SK-N-SH (cell line): ENCODE results near the gene SPSB1. TPM values are rescaled to one million over a fixed set of nuclear protein-coding genes. Genes with fewer than 3 reads are reported as not detected.

Experiments used
- CTCF ChIA-PET: fragments of 300-600, 350-600 bp; formaldehyde crosslinking; extraction: SDS; loops from one replicate; lab custom pipeline; 2021; lab: Yijun Ruan, JAX
- POLR2A ChIA-PET: fragments of 350-600 bp; sonication (Branson Sonifier 250); formaldehyde crosslinking; extraction: SDS; loops from one replicate; lab custom pipeline; 2020; ENCODE audit warnings: antibody characterized with exemption, inconsistent platforms; lab: Yijun Ruan, JAX
- DNase-seq: peaks from one replicate; pipeline ENCODE4 v3.0.0; 2012
- H2AFZ ChIP-seq: fragments of 200-600 bp; sonication (generic); 2 replicates; pipeline ENCODE4 v1.8.1; 2016; ENCODE audit warnings: antibody characterized with exemption, mild to moderate bottlenecking, low read depth
- H3F3A ChIP-seq: fragments of 200-600 bp; sonication (generic); replicated peaks from 2 replicates; pipeline ENCODE3; 2016; ENCODE audit warnings: antibody characterized with exemption, mild to moderate bottlenecking; ENCODE audit not compliant: insufficient read depth
- H3K27ac ChIP-seq, 2 experiments: fragments of 200-500 bp in 1 of 2; fragments of 200-600 bp in 1 of 2; sonication (Bioruptor generic) in 1 of 2; sonication (generic), shearing (Covaris generic) in 1 of 2; 2 replicates each; pipeline versions ENCODE4 v1.5.1 to v1.6.1; 2014 to 2016; ENCODE audit warnings: low read depth in 2 of 2, inconsistent platforms in 1 of 2, low read length in 1 of 2, mild to moderate bottlenecking in 1 of 2, mixed read lengths in 1 of 2
- H3K27me3 ChIP-seq: fragments of 200-600 bp; sonication (generic), shearing (Covaris generic); 2 replicates; pipeline ENCODE4 v1.6.1; 2016; ENCODE audit warnings: mixed run types; ENCODE audit not compliant: insufficient read depth
- H3K36me3 ChIP-seq, 2 experiments: fragments of 200-500 bp in 1 of 2; fragments of 200-600 bp in 1 of 2; sonication (Bioruptor generic) in 1 of 2; sonication (generic) in 1 of 2; replicated peaks in 1 of 2; 2 replicates each; pipeline versions ENCODE3 to v1.5.1; 2014 to 2016; ENCODE audit warnings: low read length in 1 of 2, mild to moderate bottlenecking in 1 of 2; ENCODE audit not compliant: insufficient read depth in 2 of 2, control insufficient read depth in 1 of 2
- H3K4me1 ChIP-seq, 2 experiments: fragments of 200-500 bp in 1 of 2; fragments of 200-600 bp in 1 of 2; sonication (Bioruptor generic) in 1 of 2; sonication (generic), shearing (Covaris generic) in 1 of 2; 2 replicates each; pipeline versions ENCODE4 v1.5.1 to v1.6.1; 2014 to 2016; ENCODE audit warnings: low read depth in 1 of 2, low read length in 1 of 2, mixed run types in 1 of 2; ENCODE audit not compliant: insufficient read depth in 2 of 2, control insufficient read depth in 1 of 2
- H3K4me2 ChIP-seq: fragments of 200-600 bp; sonication (generic), shearing (Covaris generic); 2 replicates; pipeline ENCODE4 v1.6.1; 2017; ENCODE audit warnings: mixed run types
- H3K4me3 ChIP-seq, 2 experiments: fragments of 200-500 bp in 1 of 2; fragments of 200-600 bp in 1 of 2; sonication (Bioruptor generic) in 1 of 2; sonication (generic), shearing (Covaris generic) in 1 of 2; 2 replicates each; pipeline versions ENCODE4 v1.5.1 to v1.8.1; 2014 to 2016; ENCODE audit warnings: low read depth in 2 of 2, inconsistent platforms in 1 of 2, low read length in 1 of 2, mild to moderate bottlenecking in 1 of 2, mixed read lengths in 1 of 2, moderate library complexity in 1 of 2
- H3K79me2 ChIP-seq: fragments of 200-600 bp; sonication (generic); 2 replicates; pipeline ENCODE4 v1.8.1; 2017; ENCODE audit warnings: mild to moderate bottlenecking; ENCODE audit not compliant: insufficient read depth
- H3K9ac ChIP-seq: fragments of 200-600 bp; sonication (generic); 2 replicates; pipeline ENCODE4 v1.6.1; 2017; ENCODE audit warnings: mixed run types
- H3K9me2 ChIP-seq: fragments of 200-600 bp; sonication (generic); 2 replicates; pipeline ENCODE4 v1.6.1; 2017; ENCODE audit warnings: mixed run types
- H3K9me3 ChIP-seq: fragments of 200-600 bp; sonication (generic); 2 replicates; pipeline ENCODE4 v1.6.1; 2017; ENCODE audit warnings: mixed run types, mild to moderate bottlenecking, moderate library complexity
- H4K20me1 ChIP-seq: fragments of 200-600 bp; sonication (generic); 2 replicates; pipeline ENCODE4 v1.6.1; 2017; ENCODE audit warnings: mild to moderate bottlenecking, mixed run types; ENCODE audit not compliant: insufficient read depth
- CHD2 ChIP-seq: fragments of 150-350 bp; IDR thresholded peaks from 2 replicates; pipeline ENCODE4 v1.6.1; 2018; ENCODE audit warnings: low read length; ENCODE audit not compliant: partially characterized antibody
- EP300 ChIP-seq, 2 experiments: IDR thresholded peaks; 2 replicates each; pipeline versions ENCODE4 v1.4.0 to v1.6.1; 2012; ENCODE audit warnings: borderline replicate concordance in 1 of 2, low read depth in 1 of 2, low read length in 1 of 2
- EZH2phosphoT487 ChIP-seq: fragments of 200-600 bp; sonication (generic); IDR thresholded peaks from 2 replicates; pipeline ENCODE4 v1.6.1; 2017; ENCODE audit warnings: low read depth, mixed run types, mild to moderate bottlenecking, antibody characterized with exemption, moderate library complexity, borderline replicate concordance
- FOXM1 ChIP-seq: IDR thresholded peaks from 2 replicates; pipeline ENCODE4 v1.4.0; 2012; ENCODE audit warnings: low read depth, mild to moderate bottlenecking
- GATA2 ChIP-seq: sonication (generic); formaldehyde crosslinking; IDR thresholded peaks from 2 replicates; pipeline ENCODE4 v1.5.0; 2020; ENCODE audit warnings: mild to moderate bottlenecking, missing genetic modification reagents
- IRF3 ChIP-seq: fragments of 150-350 bp; IDR thresholded peaks from 2 replicates; pipeline ENCODE4 v1.6.1; 2016; ENCODE audit warnings: mild to moderate bottlenecking, low read depth, low read length
- MAX ChIP-seq: IDR thresholded peaks from 2 replicates; pipeline ENCODE4 v1.4.0; 2012; ENCODE audit warnings: low read depth
- NRF1 ChIP-seq: IDR thresholded peaks from 2 replicates; pipeline ENCODE4 v1.6.1; 2012; ENCODE audit warnings: low read depth, mild to moderate bottlenecking, low read length
- PBX3 ChIP-seq: IDR thresholded peaks from 2 replicates; pipeline ENCODE4; 2012
- POLR2AphosphoS5 ChIP-seq: IDR thresholded peaks from 2 replicates; pipeline ENCODE4 v1.6.1; 2012; ENCODE audit warnings: low read depth, low read length
- RAD21 ChIP-seq: IDR thresholded peaks from 2 replicates; pipeline ENCODE4 v1.6.1; 2012; ENCODE audit warnings: mild to moderate bottlenecking, low read length
- RCOR1 ChIP-seq: fragments of 150-350 bp; IDR thresholded peaks from 2 replicates; pipeline ENCODE4 v1.6.1; 2017; ENCODE audit warnings: antibody characterized with exemption, low read length
- SIN3A ChIP-seq: IDR thresholded peaks from 2 replicates; pipeline ENCODE4 v1.6.1; 2012; ENCODE audit warnings: low read depth, mild to moderate bottlenecking, low read length, moderate library complexity, borderline replicate concordance
- TAF1 ChIP-seq: IDR thresholded peaks from 2 replicates; pipeline ENCODE4 v1.6.1; 2012; ENCODE audit warnings: low read depth, mild to moderate bottlenecking, low read length, moderate library complexity, borderline replicate concordance
- TCF12 ChIP-seq: IDR thresholded peaks from 2 replicates; pipeline ENCODE4 v1.4.0; 2012
- USF1 ChIP-seq: IDR thresholded peaks from 2 replicates; pipeline ENCODE4 v1.4.0; 2012; ENCODE audit warnings: low read depth, borderline replicate concordance
- USF2 ChIP-seq: fragments of 150-350 bp; IDR thresholded peaks from 2 replicates; pipeline ENCODE4 v1.6.1; 2017; ENCODE audit warnings: antibody characterized with exemption, low read length, low read depth, borderline replicate concordance
- YY1 ChIP-seq: IDR thresholded peaks from 2 replicates; pipeline ENCODE4 v1.4.0; 2012; ENCODE audit warnings: low read depth, mild to moderate bottlenecking
- ZBTB33 ChIP-seq: IDR thresholded peaks from 2 replicates; pipeline ENCODE4 v1.4.0; 2012; ENCODE audit warnings: low read depth, borderline replicate concordance
- WGBS: methylation state at CpG from one replicate; pipeline ENCODE4 v1.1.6; 2017; ENCODE audit warnings: low lambda C conversion rate; 5-methylcytosine and 5-hydroxymethylcytosine counted together
- polyA plus RNA-seq, 3 experiments: library from polyadenylated mRNA; depleted of rRNA; stranded (reverse); fragments of >200 nt; gene quantifications; 2 replicates each; pipeline ENCODE4 v1.2.3, GENCODE V29; 2012

Gene SPSB1
- polyA plus RNA-seq, 1 of the 3 experiments (the other 2 are of a cell fraction) = 9.2 TPM

- H4K20me1 ChIP-seq = 0 out of 2 replicates have a peak, but pooled peaks cover 7% of the 10 kb centered on the region
- no peak overlapping the region for H3K4me2 ChIP-seq
- POLR2A ChIA-PET = no interaction called here
- no peaks in the 10 kb centered on the region for H3K9me2 ChIP-seq
- H3K27me3 ChIP-seq = no peaks in the 10 kb centered on the region
- no peaks in the 10 kb centered on the region for H3K9me3 ChIP-seq
- peaks cover 30% of the 10 kb centered on the region for H3K79me2 ChIP-seq
- H2AFZ ChIP-seq = no peak overlapping the region
- TF ChIP-seq EP300 (IDR thresholded peaks at IDR 0.05; ENCODE audit: borderline replicate concordance in 1 of 2, low read depth in 1 of 2, low read length in 1 of 2) (no peak), TAF1 (no peak), SIN3A (no peak), YY1 (no peak), GATA2 (CRISPR knock-in tag) (no peak), POLR2AphosphoS5 (no peak), CHD2 (no peak)
- TF ChIP-seq, all 33 proteins: peak for 0
- Histone ChIP-seq H3F3A (no peaks in the 10 kb centered on the region), H3K9ac (no peak overlapping the region), H3K27ac (no peak overlapping the region), H3K4me1 (peaks cover 7 to 27% of the 10 kb centered on the region in 2 experiments; a peak in 3 of 4 replicates), H3K4me3 (no peak overlapping the region), H3K36me3 (peaks cover 0 to 12% of the 10 kb centered on the region in 2 experiments)
- CTCF ChIA-PET = interaction anchor here (0.8 to 4.0 kb wide), 4 partner anchors 10 to 239 kb away, joined by 3 to 22 read pairs (median 3); no protein-coding TSS in a partner anchor
- DNase-seq = no peak
- WGBS = 100% methylated on average over 1 of the region's 7 CpGs
These were observed 36.4 kb upstream of the SPSB1 start for GRCh38 chr1:9256332-9256731.

GRCh38 chr1:9257851-9258250 is 34.8 kb upstream of the SPSB1 start:
- H3K9me2 ChIP-seq = no peaks in the 10 kb centered on the region
- no peak overlapping the region for H3K27ac ChIP-seq
- H3K9me3 ChIP-seq = no peaks in the 10 kb centered on the region
- H2AFZ ChIP-seq = no peak overlapping the region
- DNase-seq = no peak
- H3K4me1 ChIP-seq = peaks cover 7 to 15% of the 10 kb centered on the region in 2 experiments; a peak in 3 of 4 replicates
- no peaks in the 10 kb centered on the region for H3K27me3 ChIP-seq
- no peak overlapping the region for H3K4me2 ChIP-seq
- WGBS = 94% methylated on average over 21 of the region's 22 CpGs
- H3K79me2 ChIP-seq = peaks cover 30% of the 10 kb centered on the region
- no peak overlapping the region for H3K4me3 ChIP-seq
- no peaks in the 10 kb centered on the region for H3F3A ChIP-seq
- ChIA-PET POLR2A (no interaction called here), CTCF (interaction anchor here (0.9 to 4.0 kb wide), 2 partner anchors 9 kb away, joined by 3 to 22 read pairs; no protein-coding TSS in a partner anchor)
- peaks cover 0 to 11% of the 10 kb centered on the region in 2 experiments for H3K36me3 ChIP-seq
- H3K9ac ChIP-seq = no peak overlapping the region
- H4K20me1 ChIP-seq = 0 out of 2 replicates have a peak, but pooled peaks cover 8% of the 10 kb centered on the region
- no peak for TF ChIP-seq RAD21
- TF ChIP-seq SIN3A = no peak
- TF ChIP-seq NRF1 = no peak
- no peak for TF ChIP-seq MAX
- TF ChIP-seq USF2 = no peak
- TF ChIP-seq USF1 = no peak
- no peak for TF ChIP-seq TCF12
- TF ChIP-seq FOXM1 = no peak
- no peak for TF ChIP-seq TAF1
- TF ChIP-seq ZBTB33 = no peak
- no peak for TF ChIP-seq PBX3
- TF ChIP-seq EZH2phosphoT487 = no peak
- no peak for TF ChIP-seq IRF3
- no peak for TF ChIP-seq RCOR1
